Measurements from ENCODE around the gene PTPN20.

Gene PTPN20

GRCh38 chr10:47021850-47022249, 110.6 kb downstream of the PTPN20 start:
- DNase-seq (ENCODE audit: low read depth in 2 of 2), result no peak

GRCh38 chr10:47022311-47023131, 111.3 kb downstream of the PTPN20 start:
- DNase-seq (ENCODE audit: low read depth in 2 of 2), result no peak

GRCh38 chr10:47023237-47024045, 112.2 kb downstream of the PTPN20 start:
- no peak for DNase-seq (ENCODE audit: low read depth in 2 of 2)

- no peak for DNase-seq (ENCODE audit: low read depth in 2 of 2)
These were observed 112.8 kb downstream of the PTPN20 start for GRCh38 chr10:47024046-47024322.

- peak; percentile 22 to 31 for DNase-seq (ENCODE audit: low read depth in 2 of 2)
These were observed 113.4 kb downstream of the PTPN20 start for GRCh38 chr10:47024399-47025252.

GRCh38 chr10:47025253-47025539, 114.0 kb downstream of the PTPN20 start:
- no peak for DNase-seq (ENCODE audit: low read depth in 2 of 2)

GRCh38 chr10:47025540-47026300, 114.5 kb downstream of the PTPN20 start:
- DNase-seq (ENCODE audit: low read depth in 2 of 2), result no peak

- no peak for DNase-seq (ENCODE audit: low read depth in 2 of 2)
These were observed 115.3 kb downstream of the PTPN20 start for GRCh38 chr10:47026301-47027107.

- DNase-seq (ENCODE audit: low read depth in 2 of 2), result no peak
These were observed 116.0 kb downstream of the PTPN20 start for GRCh38 chr10:47027108-47027783.

- DNase-seq (ENCODE audit: low read depth in 2 of 2), result no peak
These were observed 116.6 kb downstream of the PTPN20 start for GRCh38 chr10:47027784-47028260.

GRCh38 chr10:47028466-47028865, 117.2 kb downstream of the PTPN20 start:
- DNase-seq (ENCODE audit: low read depth in 2 of 2), result no peak

- DNase-seq (ENCODE audit: low read depth in 2 of 2), result no peak
These were observed 118.2 kb downstream of the PTPN20 start for GRCh38 chr10:47029181-47030009.

- DNase-seq (ENCODE audit: low read depth in 2 of 2), result no peak
These were observed 119.0 kb downstream of the PTPN20 start for GRCh38 chr10:47030191-47030703.

GRCh38 chr10:47031211-47031900, 120.1 kb downstream of the PTPN20 start:
- no peak for DNase-seq (ENCODE audit: low read depth in 2 of 2)

GRCh38 chr10:47031901-47032465, 120.8 kb downstream of the PTPN20 start:
- no peak for DNase-seq (ENCODE audit: low read depth in 2 of 2)

- no peak for DNase-seq (ENCODE audit: low read depth in 2 of 2)
These were observed 121.9 kb downstream of the PTPN20 start for GRCh38 chr10:47033081-47033480.

GRCh38 chr10:47033541-47034270, 122.5 kb downstream of the PTPN20 start:
- no peak for DNase-seq (ENCODE audit: low read depth in 2 of 2)

Data from activated CD8-positive, alpha-beta memory T cell treated with anti-CD3 and anti-CD28 coated beads for 4 hours (primary cell).